ENCODE data around the gene CCDC117. TPM values are rescaled to one million over a fixed set of nuclear protein-coding genes. Genes with fewer than 3 reads are reported as not detected.
A peak's percentile ranks its signal among the peaks of the same experiment; 100 is the strongest.

CCDC117 gene
- total RNA-seq, 2 donors from 2014 or later, result 29.5 to 54.4 TPM

- WGBS, result 12% methylated on average over 4 of the region's 4 CpGs
- H3K27ac ChIP-seq, result peak overlapping the region; percentile 59 to 62
Measured at GRCh38 chr22:28783786-28784671, 11.5 kb downstream of the CCDC117 start.

GRCh38 chr22:28788601-28789000 is 16.1 kb downstream of the CCDC117 start:
- TF ChIP-seq POLR2A (IDR thresholded peaks at IDR 0.05) (no peak), POLR2AphosphoS5 (IDR thresholded peaks at IDR 0.05) (no peak)
- TF ChIP-seq, protein P1, sequence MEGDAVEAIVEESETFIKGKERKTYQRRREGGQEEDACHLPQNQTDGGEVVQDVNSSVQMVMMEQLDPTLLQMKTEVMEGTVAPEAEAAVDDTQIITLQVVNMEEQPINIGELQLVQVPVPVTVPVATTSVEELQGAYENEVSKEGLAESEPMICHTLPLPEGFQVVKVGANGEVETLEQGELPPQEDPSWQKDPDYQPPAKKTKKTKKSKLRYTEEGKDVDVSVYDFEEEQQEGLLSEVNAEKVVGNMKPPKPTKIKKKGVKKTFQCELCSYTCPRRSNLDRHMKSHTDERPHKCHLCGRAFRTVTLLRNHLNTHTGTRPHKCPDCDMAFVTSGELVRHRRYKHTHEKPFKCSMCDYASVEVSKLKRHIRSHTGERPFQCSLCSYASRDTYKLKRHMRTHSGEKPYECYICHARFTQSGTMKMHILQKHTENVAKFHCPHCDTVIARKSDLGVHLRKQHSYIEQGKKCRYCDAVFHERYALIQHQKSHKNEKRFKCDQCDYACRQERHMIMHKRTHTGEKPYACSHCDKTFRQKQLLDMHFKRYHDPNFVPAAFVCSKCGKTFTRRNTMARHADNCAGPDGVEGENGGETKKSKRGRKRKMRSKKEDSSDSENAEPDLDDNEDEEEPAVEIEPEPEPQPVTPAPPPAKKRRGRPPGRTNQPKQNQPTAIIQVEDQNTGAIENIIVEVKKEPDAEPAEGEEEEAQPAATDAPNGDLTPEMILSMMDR (IDR thresholded peaks at IDR 0.05), result no peak
- WGBS, result 70% methylated on average over 3 of the region's 3 CpGs
- H3K36me3 ChIP-seq, result peaks cover 3 to 10% of the 10 kb centered on the region in 2 donors

More at GRCh38 chr22:28783786-28784671, 11.5 kb downstream of the CCDC117 start:
- H3K27me3 ChIP-seq (replicated peaks; ENCODE audit: insufficient read depth), result no peaks in the 10 kb centered on the region
- intact Hi-C loops (cut with DNase I), result no loop called here
- no peaks in the 10 kb centered on the region for H3K9me3 ChIP-seq
- TF ChIP-seq POLR2AphosphoS5 (IDR thresholded peaks at IDR 0.05), result peak; percentile 45
- no peak for TF ChIP-seq POLR2A (IDR thresholded peaks at IDR 0.05)
- TF ChIP-seq, protein P1 (IDR thresholded peaks at IDR 0.05), result no peak
- peaks cover 7% of the 10 kb centered on the region for H3K4me1 ChIP-seq (replicated peaks)
- H3K36me3 ChIP-seq, result peaks cover 5 to 10% of the 10 kb centered on the region in 2 donors
- H3K4me3 ChIP-seq, result no peak overlapping the region
- DNase-seq (ENCODE audit: low spot score), result no peak

DNA sequence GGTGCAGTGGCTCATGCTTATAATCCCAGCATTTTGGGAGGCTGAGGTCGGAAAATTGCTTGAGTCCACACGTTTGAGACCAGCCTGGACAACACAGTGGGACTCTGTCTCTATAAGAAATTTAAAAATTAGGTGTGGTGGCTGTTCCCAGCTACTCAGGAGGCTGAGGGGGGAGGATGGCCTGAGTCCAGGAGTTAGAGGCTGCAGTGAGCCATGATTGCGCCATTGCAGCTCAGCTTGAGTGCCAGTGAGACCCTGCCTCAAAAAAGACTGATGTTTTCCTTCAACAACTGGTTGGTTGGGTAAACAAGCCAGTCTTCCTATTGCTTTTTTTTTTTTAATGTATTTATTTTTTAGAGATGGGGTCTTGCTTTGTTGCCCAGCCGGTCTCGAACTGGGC is 18.6 kb downstream of the CCDC117 start:
- H3K4me1 ChIP-seq (replicated peaks), result no peaks in the 10 kb centered on the region

More at GRCh38 chr22:28788601-28789000, 16.1 kb downstream of the CCDC117 start:
- Histone ChIP-seq H3K4me3 (no peak overlapping the region), H3K27me3 (replicated peaks; ENCODE audit: insufficient read depth) (no peaks in the 10 kb centered on the region), H3K9me3 (no peaks in the 10 kb centered on the region), H3K4me1 (replicated peaks) (peaks cover 7% of the 10 kb centered on the region), H3K27ac (no peak overlapping the region)
- DNase-seq (ENCODE audit: low spot score), result no peak
- intact Hi-C loops (cut with DNase I), result no loop called here

DNA sequence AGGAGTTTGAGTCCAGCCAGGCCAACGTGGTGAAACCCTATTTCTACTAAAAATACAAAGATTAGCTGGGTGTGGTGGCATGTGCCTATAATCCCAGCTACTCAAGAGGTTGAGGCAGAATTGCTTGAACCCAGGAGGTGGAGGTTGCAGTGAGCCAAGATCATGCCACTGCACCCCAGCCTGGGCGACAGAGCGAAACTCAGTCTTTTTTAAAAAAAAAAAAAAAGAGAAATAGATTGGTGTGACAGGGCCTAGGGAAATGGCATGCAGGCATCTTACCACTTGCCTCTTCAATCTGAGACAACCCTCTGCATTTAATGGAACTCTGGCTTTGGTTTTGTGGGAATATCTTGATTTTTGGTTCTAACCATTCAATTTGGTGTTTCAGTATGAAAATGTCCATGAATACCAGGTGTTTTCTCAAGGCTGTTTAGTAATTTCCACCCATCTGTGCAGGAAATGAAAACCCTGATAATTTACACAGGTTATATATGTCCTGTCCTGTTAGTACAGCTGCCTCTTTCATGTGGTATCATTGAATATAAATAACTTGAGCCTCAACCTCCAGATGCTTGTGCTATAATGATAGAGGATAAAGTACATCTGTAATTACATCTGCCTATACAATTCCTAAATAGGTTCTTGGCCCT is 19.5 kb downstream of the CCDC117 start:
- no peak overlapping the region for H3K4me3 ChIP-seq
- no peaks in the 10 kb centered on the region for H3K9me3 ChIP-seq
- TF ChIP-seq POLR2AphosphoS5 (IDR thresholded peaks at IDR 0.05), result no peak
- H3K27me3 ChIP-seq (replicated peaks; ENCODE audit: insufficient read depth), result no peaks in the 10 kb centered on the region
- intact Hi-C loops (cut with DNase I), result no loop called here
- no peak overlapping the region for H3K27ac ChIP-seq
- peaks cover 11 to 22% of the 10 kb centered on the region in 2 donors for H3K36me3 ChIP-seq
- no peak for DNase-seq (ENCODE audit: low spot score)
- 58% methylated on average over 3 of the region's 3 CpGs for WGBS
- H3K4me1 ChIP-seq (replicated peaks), result no peaks in the 10 kb centered on the region

More for the DNA sequence above, 18.6 kb downstream of the CCDC117 start:
- Histone ChIP-seq H3K27ac (no peak overlapping the region), H3K9me3 (no peaks in the 10 kb centered on the region), H3K27me3 (replicated peaks; ENCODE audit: insufficient read depth) (no peaks in the 10 kb centered on the region), H3K4me3 (no peak overlapping the region), H3K36me3 (peaks cover 10 to 19% of the 10 kb centered on the region in 2 donors)
- intact Hi-C loops (cut with DNase I), result no loop called here
- TF ChIP-seq POLR2AphosphoS5 (IDR thresholded peaks at IDR 0.05), result no peak
- TF ChIP-seq, protein P1 (IDR thresholded peaks at IDR 0.05), result no peak
- no peak for TF ChIP-seq POLR2A (IDR thresholded peaks at IDR 0.05)
- no peak for DNase-seq (ENCODE audit: low spot score)
- WGBS, result 95% methylated on average over 5 of the region's 5 CpGs
